Adrenal gland (tissue), 5 donors: Measurements from ENCODE around the gene NDUFB3.

Experiments
- POLR2A ChIP-seq, 2 donors: fragments of 450-650 bp; IDR thresholded peaks; one replicate each; pipeline ENCODE4 v1.6.1; 2017; ENCODE audit warnings: antibody characterized with exemption in 2 of 2, mild to moderate bottlenecking in 2 of 2, moderate library complexity in 1 of 2
- TF ChIP-seq, protein P1 (sequence below), 6 experiments: fragments of 450-650 bp in 4 of 6; fragments of 200-600 bp in 2 of 6; sonication (generic) in 1 of 6; IDR thresholded peaks; 1 replicate in 5 of 6; 2 replicates in 1 of 6; pipeline versions ENCODE4 v1.5.1 to v1.8.0; 2016 to 2021; ENCODE audit warnings: antibody characterized with exemption in 6 of 6, mild to moderate bottlenecking in 2 of 6, moderate library complexity in 1 of 6
- donor health status: DM: no; HTN: no; CAD: no.

GRCh38 chr2:201127152-201127511 is 55.3 kb downstream of the NDUFB3 start:
- TF ChIP-seq, protein P1, sequence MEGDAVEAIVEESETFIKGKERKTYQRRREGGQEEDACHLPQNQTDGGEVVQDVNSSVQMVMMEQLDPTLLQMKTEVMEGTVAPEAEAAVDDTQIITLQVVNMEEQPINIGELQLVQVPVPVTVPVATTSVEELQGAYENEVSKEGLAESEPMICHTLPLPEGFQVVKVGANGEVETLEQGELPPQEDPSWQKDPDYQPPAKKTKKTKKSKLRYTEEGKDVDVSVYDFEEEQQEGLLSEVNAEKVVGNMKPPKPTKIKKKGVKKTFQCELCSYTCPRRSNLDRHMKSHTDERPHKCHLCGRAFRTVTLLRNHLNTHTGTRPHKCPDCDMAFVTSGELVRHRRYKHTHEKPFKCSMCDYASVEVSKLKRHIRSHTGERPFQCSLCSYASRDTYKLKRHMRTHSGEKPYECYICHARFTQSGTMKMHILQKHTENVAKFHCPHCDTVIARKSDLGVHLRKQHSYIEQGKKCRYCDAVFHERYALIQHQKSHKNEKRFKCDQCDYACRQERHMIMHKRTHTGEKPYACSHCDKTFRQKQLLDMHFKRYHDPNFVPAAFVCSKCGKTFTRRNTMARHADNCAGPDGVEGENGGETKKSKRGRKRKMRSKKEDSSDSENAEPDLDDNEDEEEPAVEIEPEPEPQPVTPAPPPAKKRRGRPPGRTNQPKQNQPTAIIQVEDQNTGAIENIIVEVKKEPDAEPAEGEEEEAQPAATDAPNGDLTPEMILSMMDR (IDR thresholded peaks at IDR 0.05), result no peak
- TF ChIP-seq POLR2A (IDR thresholded peaks at IDR 0.05), result no peak
